ENCODE measurements around the gene DYNLT2B. TPM values are rescaled to one million over a fixed set of nuclear protein-coding genes. Genes with fewer than 3 reads are reported as not detected.

DYNLT2B gene
- total and polyA plus RNA-seq, 12 donors = 2.1 to 8.1 (median 4.2) TPM

DNA sequence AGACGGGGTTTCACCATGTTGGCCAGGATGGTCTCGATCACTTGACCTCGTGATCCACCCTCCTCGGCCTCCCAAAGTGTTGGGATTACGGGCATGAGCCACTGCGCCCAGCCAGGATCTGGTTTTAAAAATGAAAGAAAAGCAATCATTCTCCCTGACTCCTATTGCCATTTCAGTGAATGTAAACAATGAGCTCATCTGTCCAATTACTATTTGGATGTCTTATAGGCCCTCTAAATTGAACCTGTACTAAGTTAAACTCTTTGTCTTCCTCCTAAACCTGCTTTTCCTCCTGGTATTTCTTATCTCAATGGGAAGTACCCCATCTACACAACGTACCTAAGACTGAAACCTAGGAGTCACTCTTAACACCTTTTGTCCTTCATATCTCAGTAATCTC is 54.2 kb downstream of the DYNLT2B start:
- WGBS, 2 donors = 96 to 97% methylated on average over 7 of the region's 7 CpGs
- intact Hi-C loops (cut with DNase I) = no loop called here

DNA sequence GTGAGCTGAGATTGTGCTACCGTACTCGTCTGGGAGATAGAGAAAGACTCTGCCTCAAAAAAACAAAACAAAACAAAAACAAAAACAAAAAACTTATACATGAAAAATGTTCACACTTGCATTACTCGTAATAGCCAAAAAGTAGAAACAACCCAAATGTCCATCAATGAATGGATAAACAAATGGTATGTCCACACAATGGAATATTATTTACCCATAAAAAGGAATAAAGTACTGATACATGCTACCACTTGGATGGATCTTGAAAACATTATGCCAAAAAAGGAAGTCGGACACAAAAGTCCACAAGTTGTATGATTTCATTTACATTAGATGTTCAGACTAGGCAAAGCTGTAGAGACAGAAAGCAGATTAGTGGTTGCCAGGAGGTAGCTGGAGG is 57.3 kb downstream of the DYNLT2B start:
- Histone ChIP-seq H3K4me1 (no peaks in the 10 kb centered on the region), H3K27me3 (no peaks in the 10 kb centered on the region), H3K27ac (no peak overlapping the region), H3K9me3 (peaks cover 0 to 4% (median 0%) of the 10 kb centered on the region in 11 donors), H3K36me3 (peaks cover 0 to 81% (median 17%) of the 10 kb centered on the region in 9 donors), H3K4me3 (no peak overlapping the region)
- TF ChIP-seq, protein P1, sequence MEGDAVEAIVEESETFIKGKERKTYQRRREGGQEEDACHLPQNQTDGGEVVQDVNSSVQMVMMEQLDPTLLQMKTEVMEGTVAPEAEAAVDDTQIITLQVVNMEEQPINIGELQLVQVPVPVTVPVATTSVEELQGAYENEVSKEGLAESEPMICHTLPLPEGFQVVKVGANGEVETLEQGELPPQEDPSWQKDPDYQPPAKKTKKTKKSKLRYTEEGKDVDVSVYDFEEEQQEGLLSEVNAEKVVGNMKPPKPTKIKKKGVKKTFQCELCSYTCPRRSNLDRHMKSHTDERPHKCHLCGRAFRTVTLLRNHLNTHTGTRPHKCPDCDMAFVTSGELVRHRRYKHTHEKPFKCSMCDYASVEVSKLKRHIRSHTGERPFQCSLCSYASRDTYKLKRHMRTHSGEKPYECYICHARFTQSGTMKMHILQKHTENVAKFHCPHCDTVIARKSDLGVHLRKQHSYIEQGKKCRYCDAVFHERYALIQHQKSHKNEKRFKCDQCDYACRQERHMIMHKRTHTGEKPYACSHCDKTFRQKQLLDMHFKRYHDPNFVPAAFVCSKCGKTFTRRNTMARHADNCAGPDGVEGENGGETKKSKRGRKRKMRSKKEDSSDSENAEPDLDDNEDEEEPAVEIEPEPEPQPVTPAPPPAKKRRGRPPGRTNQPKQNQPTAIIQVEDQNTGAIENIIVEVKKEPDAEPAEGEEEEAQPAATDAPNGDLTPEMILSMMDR (IDR thresholded peaks at IDR 0.05) = no peak
- WGBS, 2 donors = 98 to 99% methylated on average over 4 of the region's 4 CpGs
- intact Hi-C loops (cut with DNase I) = no loop called here
- ATAC-seq (no peak), DNase-seq (no peak)

More for the DNA sequence above, 54.2 kb downstream of the DYNLT2B start:
- Histone ChIP-seq H3K9me3 (peaks cover 0 to 4% (median 0%) of the 10 kb centered on the region in 11 donors), H3K27me3 (no peaks in the 10 kb centered on the region), H3K4me3 (no peak overlapping the region), H3K36me3 (peaks cover 0 to 88% (median 22%) of the 10 kb centered on the region in 9 donors), H3K27ac (no peak overlapping the region), H3K4me1 (peaks cover 0 to 10% (median 5%) of the 10 kb centered on the region in 9 donors)
- DNase-seq = no peak
- no peak for ATAC-seq
- TF ChIP-seq, protein P1 (IDR thresholded peaks at IDR 0.05) = no peak

DNA sequence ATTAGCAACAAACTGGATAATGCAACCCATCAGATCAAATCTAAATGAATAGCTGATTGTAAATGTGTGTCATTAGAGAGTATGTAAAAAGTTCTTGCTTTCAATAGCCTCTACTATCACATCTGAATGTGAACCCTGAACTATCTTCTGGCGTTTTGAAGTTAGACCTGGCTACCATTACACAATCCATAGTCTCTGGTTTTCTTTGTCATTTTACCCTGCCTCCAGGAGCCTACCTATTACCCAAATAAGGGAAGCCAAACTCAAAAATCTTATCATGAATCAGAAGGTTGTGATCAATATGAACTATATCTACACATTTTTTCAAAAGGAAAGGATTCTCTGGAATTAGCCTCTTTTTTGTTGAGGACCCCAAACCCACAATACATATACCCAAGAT is 62.3 kb downstream of the DYNLT2B start:
- WGBS, 2 donors = 73 to 74% methylated on average over 1 of the region's 1 CpG
- H3K9me3 ChIP-seq = no peaks in the 10 kb centered on the region
- ATAC-seq (no peak), DNase-seq (no peak)
- no peaks in the 10 kb centered on the region for H3K27me3 ChIP-seq
- TF ChIP-seq, protein P1 (IDR thresholded peaks at IDR 0.05) = no peak
- H3K4me3 ChIP-seq = no peak overlapping the region
- H3K36me3 ChIP-seq = peaks cover 0 to 76% (median 27%) of the 10 kb centered on the region in 9 donors
- no peak overlapping the region for H3K27ac ChIP-seq
- peaks cover 0 to 4% (median 0%) of the 10 kb centered on the region in 9 donors for H3K4me1 ChIP-seq
- intact Hi-C loops (cut with DNase I) = loop anchor here in 4 of 10 donors (5.0 to 10.0 kb wide), 2 partner anchors 259 to 262 kb away; partner anchors contain the start of gene SMCO1 (in 4 of the 4)

DNA sequence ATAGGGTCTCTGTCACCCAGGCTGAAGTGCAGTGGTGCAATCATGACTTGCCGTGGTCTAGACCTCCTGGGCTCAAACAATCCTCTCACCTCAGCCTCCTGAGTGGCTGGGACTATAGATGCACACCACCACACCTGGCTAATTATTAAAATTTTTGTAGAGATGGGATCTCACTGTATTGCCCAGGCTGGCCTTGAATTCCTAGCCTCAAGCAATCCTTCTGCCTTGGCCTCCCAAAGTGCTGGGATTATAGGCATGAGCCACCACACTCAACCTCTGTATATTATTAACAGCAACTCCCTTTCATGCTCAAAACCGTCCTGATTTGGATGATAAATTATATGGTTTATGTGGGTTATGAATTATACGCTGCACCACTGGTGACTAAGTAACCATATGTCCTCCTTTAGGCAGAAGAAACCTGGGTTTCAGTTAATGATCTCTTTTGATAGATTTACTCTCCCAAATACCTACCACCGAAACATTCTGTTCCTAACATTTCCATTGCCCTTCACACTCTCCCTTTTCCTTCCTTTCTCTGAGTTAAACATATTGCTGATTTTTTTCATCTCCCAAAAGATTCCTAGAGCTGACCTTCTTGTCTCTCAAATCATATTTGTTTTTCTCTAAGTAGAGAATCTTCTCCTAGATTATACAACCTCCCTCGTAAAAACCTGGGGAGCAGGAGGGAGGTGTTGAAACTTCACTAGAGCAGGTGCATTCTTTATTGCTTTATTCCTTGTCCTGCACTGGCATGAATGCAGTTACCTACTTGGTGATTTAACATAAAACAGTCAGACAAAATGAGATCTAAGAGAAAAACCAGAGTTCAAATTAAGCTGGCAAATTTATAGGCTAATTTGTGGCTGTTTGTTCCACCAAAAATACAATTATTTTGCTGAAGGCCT is 63.4 kb downstream of the DYNLT2B start:
- Histone ChIP-seq H3K9me3 (no peaks in the 10 kb centered on the region), H3K27me3 (no peaks in the 10 kb centered on the region), H3K4me3 (no peak overlapping the region), H3K4me1 (peaks cover 0 to 4% (median 0%) of the 10 kb centered on the region in 9 donors), H3K36me3 (peaks cover 0 to 67% (median 22%) of the 10 kb centered on the region in 9 donors), H3K27ac (no peak overlapping the region)
- intact Hi-C loops (cut with DNase I) = loop anchor here in 8 of 10 donors (5.0 to 10.0 kb wide), 3 partner anchors 260 to 268 kb away; partner anchors contain the start of gene SMCO1 (in 6 of the 8)
- 80 to 85% methylated on average over 5 of the region's 5 CpGs for WGBS, 2 donors
- TF ChIP-seq, protein P1 (IDR thresholded peaks at IDR 0.05) = no peak
- DNase-seq (no peak), ATAC-seq (no peak)
